DMS114 treated with DMSO at 0.1 percent for 48 hours (cell line): ENCODE data around the gene AFAP1L2.

Experiments used
- DNase-seq: peaks from one replicate; lab custom pipeline; 2025; ENCODE audit not compliant: unreplicated experiment; lab: John Stamatoyannopoulos, UW

AFAP1L2 gene

DNA sequence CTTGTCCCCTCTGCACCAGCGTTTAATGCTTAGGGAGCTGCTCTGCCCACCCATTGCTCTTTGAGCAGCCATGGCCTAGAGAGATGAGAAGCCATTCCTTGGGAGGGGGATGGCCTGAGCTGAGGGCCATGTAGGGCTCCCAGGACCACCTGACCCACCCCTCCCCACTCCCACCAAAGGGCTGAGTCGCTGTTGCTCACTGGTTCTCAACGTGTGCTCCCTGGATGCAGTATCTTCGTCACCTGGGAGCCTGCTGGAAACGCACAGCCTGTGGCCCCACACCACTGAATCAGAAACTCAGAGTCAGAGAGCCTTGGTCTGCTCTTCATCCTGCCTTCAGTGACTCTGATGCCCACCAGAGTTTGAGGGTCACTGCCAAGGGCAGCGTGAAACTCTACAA is 128.2 kb downstream of the AFAP1L2 start:
- DNase-seq, result no peak

GRCh38 chr10:114274616-114275453 is 129.5 kb downstream of the AFAP1L2 start:
- no peak for DNase-seq

- no peak for DNase-seq
These were observed 130.4 kb downstream of the AFAP1L2 start for GRCh38 chr10:114273910-114274309.

GRCh38 chr10:114272696-114273095 is 131.6 kb downstream of the AFAP1L2 start:
- no peak for DNase-seq

- no peak for DNase-seq
These were observed 132.5 kb downstream of the AFAP1L2 start for GRCh38 chr10:114271779-114272167.

GRCh38 chr10:114271075-114271778 is 133.1 kb downstream of the AFAP1L2 start:
- DNase-seq, result no peak

DNA sequence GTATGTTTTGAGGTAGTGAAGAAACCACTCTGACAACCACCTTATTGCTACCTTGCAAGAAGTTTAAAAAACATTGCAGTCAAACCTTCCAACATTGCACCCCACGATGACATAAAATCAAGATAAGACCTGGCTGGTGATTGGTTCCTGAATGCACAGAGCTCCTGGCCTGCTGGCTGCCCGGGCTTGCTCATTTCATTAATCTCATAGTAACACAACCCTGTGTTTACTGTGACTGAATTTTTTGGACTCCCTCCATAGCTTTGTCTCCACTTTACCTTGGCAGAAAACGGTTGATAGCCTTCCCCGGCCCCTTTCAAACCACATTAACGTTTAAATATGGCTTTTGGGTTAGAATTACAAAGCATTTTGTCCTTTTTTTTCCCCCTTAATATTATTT is 137.8 kb downstream of the AFAP1L2 start:
- no peak for DNase-seq

DNA sequence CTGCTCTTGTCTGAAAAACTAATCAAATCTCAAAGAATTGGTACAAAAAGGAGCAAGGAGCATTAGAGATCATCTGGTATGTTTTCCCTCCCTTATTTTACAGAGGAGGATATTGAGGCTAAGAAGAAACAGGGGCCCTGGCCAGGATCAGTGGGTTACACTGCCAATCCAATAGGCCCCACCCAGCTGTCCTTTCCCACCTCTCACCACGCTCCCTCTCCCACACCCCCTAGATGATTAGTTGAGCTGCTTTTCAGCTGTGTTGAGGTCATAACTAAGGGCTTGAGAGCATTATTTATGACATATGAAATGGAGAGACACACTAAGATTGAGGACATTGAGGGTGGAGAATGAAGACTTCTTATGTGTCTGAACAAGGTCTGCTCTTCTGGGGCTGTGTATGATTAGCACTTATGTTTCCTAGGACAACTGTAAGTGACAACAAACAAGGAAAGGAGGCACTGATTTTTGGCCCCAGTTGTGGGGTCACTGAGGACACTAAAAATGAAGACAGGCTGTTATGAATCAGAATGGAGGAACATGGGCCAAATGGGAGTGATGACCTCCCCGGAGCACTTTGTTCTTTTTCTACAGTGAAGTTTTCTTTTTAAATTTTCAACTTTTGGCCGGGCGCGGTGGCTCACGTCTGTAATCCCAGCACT is 138.8 kb downstream of the AFAP1L2 start:
- no peak for DNase-seq

DNA sequence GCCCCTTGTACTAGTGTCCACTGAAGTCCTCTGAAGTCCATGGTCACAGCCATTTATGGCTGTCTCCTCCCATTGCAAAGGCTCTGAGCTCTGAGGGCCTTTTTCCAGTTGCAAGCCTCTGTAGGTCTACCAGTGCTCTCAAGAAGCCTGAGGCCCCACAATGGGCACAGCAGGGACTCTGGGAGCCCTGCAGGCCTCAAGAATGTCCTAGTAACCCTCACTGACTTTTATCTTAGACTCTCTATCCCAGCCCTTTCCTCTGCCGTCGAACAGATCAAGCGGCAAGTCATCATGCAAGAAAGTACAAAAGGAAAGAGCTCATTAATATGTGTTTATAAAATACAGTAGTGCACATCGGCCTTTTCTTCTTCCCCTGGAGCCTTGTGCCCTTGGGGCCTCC is 141.8 kb downstream of the AFAP1L2 start:
- no peak for DNase-seq

GRCh38 chr10:114261076-114261475 is 143.2 kb downstream of the AFAP1L2 start:
- no peak for DNase-seq

DNA sequence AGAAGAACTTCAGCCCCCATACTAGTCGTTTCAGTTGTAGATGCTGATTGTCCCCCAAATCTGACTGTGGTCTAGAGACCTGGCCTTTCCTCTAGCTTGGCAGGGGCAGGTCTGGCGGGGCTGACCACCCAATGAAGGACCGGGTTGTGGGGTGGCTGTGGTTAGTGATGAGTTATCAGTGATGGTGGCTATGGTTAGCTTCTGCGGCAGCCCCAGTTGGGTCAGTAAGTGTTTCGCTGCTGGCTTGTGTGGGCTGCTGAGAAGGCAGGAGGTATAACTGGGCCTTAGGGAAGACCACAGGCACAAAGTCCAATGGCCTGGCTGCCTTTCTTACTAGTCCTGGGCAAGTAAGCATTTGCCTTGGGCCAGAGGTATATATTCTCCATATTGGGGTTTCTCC is 143.9 kb downstream of the AFAP1L2 start:
- DNase-seq, result no peak

DNA sequence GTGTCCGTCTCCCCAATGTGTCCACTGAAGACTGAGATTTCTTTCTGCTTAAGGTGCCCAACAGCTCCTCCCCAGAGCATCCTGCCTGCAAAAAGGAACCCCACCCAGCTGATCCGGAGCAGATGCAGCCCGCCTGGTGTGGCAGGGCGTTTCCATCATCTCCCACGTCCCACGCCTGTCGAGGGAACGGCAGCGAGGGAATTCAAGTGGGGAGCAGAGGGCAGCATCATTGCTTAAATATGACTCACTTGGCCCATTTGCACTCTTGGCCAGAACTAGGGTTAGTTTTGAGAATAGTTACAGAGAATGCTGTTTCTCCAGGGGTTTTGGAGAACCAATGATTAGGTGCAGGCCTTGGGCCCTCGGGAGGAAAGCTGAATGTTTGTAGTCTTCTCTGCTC is 144.5 kb downstream of the AFAP1L2 start:
- no peak for DNase-seq

GRCh38 chr10:114258274-114258840 is 145.9 kb downstream of the AFAP1L2 start:
- DNase-seq, result no peak

GRCh38 chr10:114257498-114257897 is 146.8 kb downstream of the AFAP1L2 start:
- DNase-seq, result no peak

- DNase-seq, result no peak
These were observed 147.5 kb downstream of the AFAP1L2 start for GRCh38 chr10:114256822-114257221.

DNA sequence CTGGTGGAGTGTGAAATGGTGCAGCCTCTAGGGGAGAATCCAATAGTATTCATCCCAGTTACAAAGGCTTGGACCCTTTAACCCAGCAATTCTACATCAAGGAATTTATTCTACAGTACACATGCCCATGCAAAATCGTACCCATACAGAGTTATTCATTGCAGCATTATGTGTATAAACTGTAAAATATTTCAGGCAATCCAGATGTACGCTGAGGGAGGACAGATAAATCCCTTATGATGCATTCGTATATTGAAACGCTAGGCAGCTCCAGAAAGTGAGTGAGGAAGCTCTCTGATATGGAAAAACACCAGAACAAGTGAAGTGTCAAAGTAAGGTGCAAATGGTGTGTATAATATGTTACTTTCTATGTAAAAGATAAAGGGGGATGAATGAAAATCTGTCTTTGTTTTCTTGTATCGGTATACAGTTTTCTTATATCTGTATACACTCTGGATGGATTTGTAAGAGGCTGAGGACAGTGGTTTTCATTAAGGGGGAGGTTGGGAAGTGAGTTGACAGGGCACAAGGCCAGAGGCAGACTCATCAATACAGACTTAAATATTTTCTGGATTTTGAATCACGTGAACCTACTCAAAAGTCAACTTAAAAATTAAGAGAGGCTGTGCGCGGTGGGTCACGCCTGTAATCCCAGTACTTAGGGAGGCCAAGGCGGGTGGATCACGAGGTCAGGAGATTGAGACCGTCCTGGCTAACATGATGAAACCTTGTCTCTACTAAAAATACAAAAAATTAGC is 148.1 kb downstream of the AFAP1L2 start:
- DNase-seq, result no peak

DNA sequence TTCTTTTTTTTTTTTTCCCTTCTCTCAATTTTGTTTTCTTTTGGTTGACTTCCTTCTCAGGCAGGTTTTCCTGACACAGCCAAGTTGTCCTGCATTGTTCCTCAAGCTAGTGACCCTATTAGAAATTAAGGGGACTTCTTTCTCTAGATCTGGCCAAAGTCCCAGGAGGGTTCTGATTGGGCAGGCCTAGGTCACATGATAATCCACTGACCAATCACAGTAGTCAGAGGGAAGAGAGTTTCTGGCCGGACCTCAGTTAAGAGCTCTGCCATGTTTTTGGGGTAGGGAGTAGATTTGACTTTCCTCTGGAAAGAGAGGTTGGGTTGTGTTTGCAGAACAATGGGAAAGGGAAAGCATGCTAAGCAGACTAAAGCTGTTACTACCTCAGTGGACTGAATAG is 149.1 kb downstream of the AFAP1L2 start:
- DNase-seq, result no peak

- no peak for DNase-seq
These were observed 151.4 kb downstream of the AFAP1L2 start for GRCh38 chr10:114252883-114253282.

DNA sequence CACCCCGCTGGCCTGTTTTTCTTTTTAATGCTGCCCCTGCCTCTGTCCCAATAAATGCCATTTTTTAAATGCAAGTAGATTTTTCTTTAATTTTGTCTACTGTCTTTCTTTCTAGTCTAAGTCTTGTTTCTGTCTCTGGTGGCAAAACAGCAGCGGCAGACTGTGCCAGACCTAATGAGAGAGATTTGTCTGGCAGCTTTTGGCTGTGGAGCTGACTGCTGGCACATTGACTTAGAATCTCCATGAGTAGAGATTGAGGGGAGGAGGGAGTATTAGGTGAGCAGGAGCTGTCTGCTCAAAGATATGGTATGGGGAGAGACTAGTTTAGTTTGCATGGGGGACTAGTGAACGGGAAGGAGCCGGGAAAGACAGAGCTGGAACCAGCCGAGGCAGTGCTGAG is 152.2 kb downstream of the AFAP1L2 start:
- no peak for DNase-seq

DNA sequence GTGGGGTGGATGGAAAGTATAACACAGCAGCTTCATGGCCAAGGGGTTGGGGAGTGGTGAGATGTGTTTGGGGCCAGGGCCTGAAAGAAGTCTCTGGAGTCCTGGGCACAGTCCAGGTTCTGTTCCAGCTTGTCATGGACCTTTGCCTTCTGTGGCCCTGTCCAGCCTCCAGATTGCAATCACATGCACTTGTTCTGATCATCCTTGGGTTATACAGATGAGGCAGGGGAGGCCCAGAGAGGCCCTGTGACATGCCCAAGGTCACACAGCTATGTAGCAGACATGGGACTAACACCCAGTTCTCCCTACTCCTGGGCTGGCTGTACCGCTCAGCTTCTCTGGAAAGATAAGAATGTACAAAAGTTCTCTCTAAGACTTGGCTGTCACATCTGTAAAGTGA is 153.6 kb downstream of the AFAP1L2 start:
- DNase-seq, result no peak

- no peak for DNase-seq
These were observed 154.1 kb downstream of the AFAP1L2 start for GRCh38 chr10:114250236-114250635.
